HEK293 (cell line): ENCODE data around the gene DENND2A.

Experiments
- BCL11A ChIP-seq: fragments of 450-650 bp; formaldehyde crosslinking; IDR thresholded peaks from 2 replicates; pipeline ENCODE4 v1.5.1; 2016; ENCODE audit warnings: low read depth, missing biosample characterization, missing genetic modification characterization
- BCL6B ChIP-seq: fragments of 450-650 bp; formaldehyde crosslinking; IDR thresholded peaks from 2 replicates; pipeline ENCODE4 v1.5.1; 2017; ENCODE audit warnings: missing biosample characterization, missing genetic modification characterization
- GLIS2 ChIP-seq: fragments of 450-650 bp; formaldehyde crosslinking; IDR thresholded peaks from 2 replicates; pipeline ENCODE4 v1.5.1; 2016; ENCODE audit warnings: missing biosample characterization, missing genetic modification characterization
- IKZF3 ChIP-seq: fragments of 450-650 bp; IDR thresholded peaks from 2 replicates; pipeline ENCODE4 v1.5.0; 2018; ENCODE audit warnings: missing biosample characterization, mild to moderate bottlenecking, missing genetic modification characterization, moderate library complexity
- KLF16 ChIP-seq: fragments of 450-650 bp; formaldehyde crosslinking; IDR thresholded peaks from 2 replicates; pipeline ENCODE4 v1.5.1; 2017; ENCODE audit warnings: missing biosample characterization, missing genetic modification characterization
- KLF8 ChIP-seq: fragments of 450-650 bp; formaldehyde crosslinking; IDR thresholded peaks from 2 replicates; pipeline ENCODE4 v1.5.1; 2016; ENCODE audit warnings: missing biosample characterization, missing genetic modification characterization
- MYNN ChIP-seq: fragments of 450-650 bp; formaldehyde crosslinking; IDR thresholded peaks from 2 replicates; pipeline ENCODE4 v1.5.1; 2016; ENCODE audit warnings: missing biosample characterization, missing genetic modification characterization, borderline replicate concordance
- PBX3 ChIP-seq: sonication (generic); formaldehyde crosslinking; IDR thresholded peaks from 2 replicates; pipeline ENCODE4 v1.8.1; 2022; ENCODE audit warnings: mild to moderate bottlenecking, moderate library complexity, missing genetic modification reagents
- SETDB1 ChIP-seq: IDR thresholded peaks from one replicate; pipeline ENCODE4 v1.6.1; 2017; ENCODE audit warnings: mild to moderate bottlenecking, low read length, moderate library complexity, mixed read lengths; ENCODE audit not compliant: insufficient read length
- SP2 ChIP-seq: fragments of 450-650 bp; formaldehyde crosslinking; IDR thresholded peaks from 2 replicates; pipeline ENCODE4 v1.5.1; 2016; ENCODE audit warnings: missing biosample characterization, missing genetic modification characterization
- TCF7L2 ChIP-seq: IDR thresholded peaks from 2 replicates; pipeline ENCODE4 v1.6.1; 2011; ENCODE audit warnings: low read depth, mild to moderate bottlenecking, inconsistent platforms, low read length, moderate library complexity, borderline replicate concordance
- ZBTB11 ChIP-seq: fragments of 450-650 bp; formaldehyde crosslinking; conservative IDR thresholded peaks from 2 replicates; pipeline ENCODE4 v1.5.1; 2016; ENCODE audit warnings: low read depth, missing biosample characterization, missing genetic modification characterization
- ZBTB26 ChIP-seq: fragments of 450-650 bp; formaldehyde crosslinking; optimal IDR thresholded peaks from 2 replicates; pipeline ENCODE3; 2016; ENCODE audit warnings: missing biosample characterization, mild to moderate bottlenecking, missing genetic modification characterization
- ZBTB6 ChIP-seq: fragments of 450-650 bp; formaldehyde crosslinking; IDR thresholded peaks from 2 replicates; pipeline ENCODE4 v1.5.1; 2017; ENCODE audit warnings: missing biosample characterization, missing genetic modification characterization
- ZEB2 ChIP-seq: fragments of 450-650 bp; formaldehyde crosslinking; IDR thresholded peaks from 2 replicates; pipeline ENCODE4 v1.5.1; 2016; ENCODE audit warnings: missing biosample characterization, missing genetic modification characterization
- ZFP37 ChIP-seq: fragments of 450-650 bp; formaldehyde crosslinking; IDR thresholded peaks from 2 replicates; pipeline ENCODE4 v1.5.1; 2016; ENCODE audit warnings: missing biosample characterization, missing genetic modification characterization
- ZNF133 ChIP-seq: fragments of 450-650 bp; formaldehyde crosslinking; IDR thresholded peaks from 2 replicates; pipeline ENCODE4 v1.5.1; 2016; ENCODE audit warnings: missing biosample characterization, missing genetic modification characterization
- ZNF16 ChIP-seq: fragments of 450-650 bp; formaldehyde crosslinking; IDR thresholded peaks from 2 replicates; pipeline ENCODE4 v1.5.1; 2016; ENCODE audit warnings: low read depth, missing biosample characterization, missing genetic modification characterization
- ZNF2 ChIP-seq: fragments of 450-650 bp; formaldehyde crosslinking; IDR thresholded peaks from 2 replicates; pipeline ENCODE4 v1.5.1; 2016; ENCODE audit warnings: missing biosample characterization, missing genetic modification characterization
- ZNF292 ChIP-seq: fragments of 450-650 bp; formaldehyde crosslinking; IDR thresholded peaks from 2 replicates; pipeline ENCODE4 v1.5.1; 2016; ENCODE audit warnings: low read depth, missing biosample characterization, missing genetic modification characterization, borderline replicate concordance
- ZNF473 ChIP-seq: fragments of 450-650 bp; formaldehyde crosslinking; IDR thresholded peaks from 2 replicates; pipeline ENCODE4 v1.5.1; 2017; ENCODE audit warnings: missing biosample characterization, missing genetic modification characterization
- ZNF521 ChIP-seq: fragments of 450-650 bp; formaldehyde crosslinking; IDR thresholded peaks from 2 replicates; pipeline ENCODE4 v1.5.1; 2017; ENCODE audit warnings: missing biosample characterization, mild to moderate bottlenecking, missing genetic modification characterization
- ZNF549 ChIP-seq: fragments of 450-650 bp; IDR thresholded peaks from 2 replicates; pipeline ENCODE4 v1.5.1; 2018; ENCODE audit warnings: missing biosample characterization, missing genetic modification characterization, mild to moderate bottlenecking, inconsistent platforms, moderate library complexity
- TF ChIP-seq, protein P1 (sequence below): fragments of 450-650 bp; formaldehyde crosslinking; IDR thresholded peaks from 2 replicates; pipeline ENCODE4 v1.5.1; 2016; ENCODE audit warnings: missing biosample characterization, missing genetic modification characterization
- TF ChIP-seq, protein P2 (sequence below): fragments of 450-650 bp; formaldehyde crosslinking; IDR thresholded peaks from 2 replicates; pipeline ENCODE4 v1.5.1; 2016; ENCODE audit warnings: missing biosample characterization, missing genetic modification characterization, low read depth

Gene DENND2A

DNA sequence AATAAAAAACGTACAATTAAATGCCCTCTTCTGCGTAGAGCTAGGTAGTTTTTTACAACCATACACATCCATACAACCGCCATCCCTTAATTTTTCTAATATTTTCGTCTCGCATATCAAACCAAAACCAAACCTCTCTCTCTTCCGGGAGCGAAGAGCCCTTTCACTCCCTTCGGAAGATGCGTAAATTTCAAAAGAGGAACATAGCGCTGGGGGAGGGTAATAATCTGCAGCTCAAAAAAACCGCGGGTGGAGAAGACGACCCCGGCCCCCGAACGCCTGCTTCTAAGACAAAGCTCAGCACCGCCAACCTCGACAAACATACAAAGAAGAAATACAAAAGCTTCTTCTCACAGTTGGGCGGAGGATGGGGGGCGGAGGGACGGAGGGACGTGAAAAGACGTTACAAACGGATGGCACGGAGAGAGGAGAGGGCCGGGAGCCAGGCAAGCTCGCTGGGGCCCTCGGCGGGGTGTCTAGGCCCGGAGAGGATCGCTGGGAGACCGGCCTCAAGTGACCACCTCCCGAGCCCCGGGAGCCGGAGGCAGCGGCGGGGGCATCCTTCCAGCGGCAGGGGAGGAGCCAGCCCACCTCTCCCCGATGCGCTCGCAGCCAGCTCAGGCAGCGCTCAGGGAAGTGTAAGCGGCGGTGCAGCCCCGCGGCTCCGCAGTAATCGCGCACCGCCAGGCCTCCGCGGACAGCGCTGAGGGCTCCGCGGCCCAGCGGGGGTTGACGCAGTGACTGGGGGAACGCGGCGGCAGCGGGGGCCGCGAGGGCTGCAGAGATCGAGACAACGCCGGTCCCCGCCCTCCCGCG lies 162.2 kb downstream of the DENND2A start (continued):
- TF ChIP-seq ZBTB11 (tag by site-specific recombination) (peak; percentile 77), ZBTB26 (tag by site-specific recombination) (peak; percentile 81), KLF8 (peak; percentile 20; the same call in 1 of the 2 replicates), ZNF473 (tag by site-specific recombination) (no peak), PBX3 (CRISPR knock-in tag) (no peak; the same call in 1 of the 2 replicates), ZNF292 (tag by site-specific recombination) (no peak), ZNF549 (tag by site-specific recombination) (no peak), BCL11A (tag by site-specific recombination) (no peak), BCL6B (tag by site-specific recombination) (no peak), SETDB1 (no peak), KLF16 (peak; percentile 25; the same call in 1 of the 2 replicates), ZNF133 (0 out of 2 replicates have a peak, but pooled peaks have one; percentile 17), TCF7L2 (no peak), MYNN (tag by site-specific recombination) (no peak), IKZF3 (tag by site-specific recombination) (no peak), ZFP37 (tag by site-specific recombination) (0 out of 2 replicates have a peak, but pooled peaks have one; percentile 21), ZEB2 (tag by site-specific recombination) (peak; percentile 14; the same call in 1 of the 2 replicates), GLIS2 (peak; percentile 88), ZNF521 (tag by site-specific recombination) (no peak), ZNF2 (tag by site-specific recombination) (peak; percentile 32; the same call in 1 of the 2 replicates), ZBTB6 (tag by site-specific recombination) (no peak), ZNF16 (tag by site-specific recombination) (no peak), SP2 (tag by site-specific recombination) (peak; percentile 13; the same call in 1 of the 2 replicates)
- TF ChIP-seq, protein P1, sequence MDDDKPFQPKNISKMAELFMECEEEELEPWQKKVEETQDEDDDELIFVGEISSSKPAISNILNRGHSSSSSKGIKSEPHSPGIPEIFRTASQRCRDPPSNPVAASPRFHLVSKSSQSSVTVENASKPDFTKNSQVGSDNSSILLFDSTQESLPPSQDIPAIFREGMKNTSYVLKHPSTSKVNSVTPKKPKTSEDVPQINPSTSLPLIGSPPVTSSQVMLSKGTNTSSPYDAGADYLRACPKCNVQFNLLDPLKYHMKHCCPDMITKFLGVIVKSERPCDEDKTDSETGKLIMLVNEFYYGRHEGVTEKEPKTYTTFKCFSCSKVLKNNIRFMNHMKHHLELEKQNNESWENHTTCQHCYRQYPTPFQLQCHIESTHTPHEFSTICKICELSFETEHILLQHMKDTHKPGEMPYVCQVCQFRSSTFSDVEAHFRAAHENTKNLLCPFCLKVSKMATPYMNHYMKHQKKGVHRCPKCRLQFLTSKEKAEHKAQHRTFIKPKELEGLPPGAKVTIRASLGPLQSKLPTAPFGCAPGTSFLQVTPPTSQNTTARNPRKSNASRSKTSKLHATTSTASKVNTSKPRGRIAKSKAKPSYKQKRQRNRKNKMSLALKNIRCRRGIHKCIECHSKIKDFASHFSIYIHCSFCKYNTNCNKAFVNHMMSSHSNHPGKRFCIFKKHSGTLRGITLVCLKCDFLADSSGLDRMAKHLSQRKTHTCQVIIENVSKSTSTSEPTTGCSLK (tag by site-specific recombination): no peak
- TF ChIP-seq, protein P2, sequence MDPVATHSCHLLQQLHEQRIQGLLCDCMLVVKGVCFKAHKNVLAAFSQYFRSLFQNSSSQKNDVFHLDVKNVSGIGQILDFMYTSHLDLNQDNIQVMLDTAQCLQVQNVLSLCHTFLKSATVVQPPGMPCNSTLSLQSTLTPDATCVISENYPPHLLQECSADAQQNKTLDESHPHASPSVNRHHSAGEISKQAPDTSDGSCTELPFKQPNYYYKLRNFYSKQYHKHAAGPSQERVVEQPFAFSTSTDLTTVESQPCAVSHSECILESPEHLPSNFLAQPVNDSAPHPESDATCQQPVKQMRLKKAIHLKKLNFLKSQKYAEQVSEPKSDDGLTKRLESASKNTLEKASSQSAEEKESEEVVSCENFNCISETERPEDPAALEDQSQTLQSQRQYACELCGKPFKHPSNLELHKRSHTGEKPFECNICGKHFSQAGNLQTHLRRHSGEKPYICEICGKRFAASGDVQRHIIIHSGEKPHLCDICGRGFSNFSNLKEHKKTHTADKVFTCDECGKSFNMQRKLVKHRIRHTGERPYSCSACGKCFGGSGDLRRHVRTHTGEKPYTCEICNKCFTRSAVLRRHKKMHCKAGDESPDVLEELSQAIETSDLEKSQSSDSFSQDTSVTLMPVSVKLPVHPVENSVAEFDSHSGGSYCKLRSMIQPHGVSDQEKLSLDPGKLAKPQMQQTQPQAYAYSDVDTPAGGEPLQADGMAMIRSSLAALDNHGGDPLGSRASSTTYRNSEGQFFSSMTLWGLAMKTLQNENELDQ (tag by site-specific recombination): no peak
